ENCODE measurements around the gene TPT1. TPM values are rescaled to one million over a fixed set of nuclear protein-coding genes. Genes with fewer than 3 reads are reported as not detected.
A peak's percentile ranks its signal among the peaks of the same experiment; 100 is the strongest.

Gene TPT1
- total RNA-seq, 1 donor from 2014 or later: 3,472 TPM

- Mint-ChIP-seq H3K9me3 (no peaks in the 10 kb centered on the region), H3K4me1 (ENCODE audit: unreplicated experiment) (peaks cover 54% of the 10 kb centered on the region), H3K36me3 (peaks cover 46% of the 10 kb centered on the region), H3K4me3 (no peak overlapping the region), H3K27ac (peak overlapping the region; percentile 79), H3K27me3 (no peaks in the 10 kb centered on the region)
- no peak for DNase-seq (ENCODE audit: extremely low spot score, unreplicated experiment)
- TF ChIP-seq CTCF (conservative IDR thresholded peaks at IDR 0.05): no peak
Measured at GRCh38 chr13:45333977-45334922, 6.7 kb downstream of the TPT1 start.

GRCh38 chr13:45333251-45333976 lies 7.6 kb downstream of the TPT1 start:
- no peak for TF ChIP-seq CTCF (conservative IDR thresholded peaks at IDR 0.05)
- Mint-ChIP-seq H3K9me3 (no peaks in the 10 kb centered on the region), H3K36me3 (peaks cover 38% of the 10 kb centered on the region), H3K4me1 (ENCODE audit: unreplicated experiment) (peaks cover 45% of the 10 kb centered on the region), H3K27me3 (no peaks in the 10 kb centered on the region), H3K27ac (peak overlapping the region; percentile 79), H3K4me3 (peak overlapping the region; percentile 27)
- no peak for DNase-seq (ENCODE audit: extremely low spot score, unreplicated experiment)

- H3K36me3 Mint-ChIP-seq: peaks cover 35% of the 10 kb centered on the region
- peaks cover 44% of the 10 kb centered on the region for H3K4me1 Mint-ChIP-seq (ENCODE audit: unreplicated experiment)
- no peaks in the 10 kb centered on the region for H3K27me3 Mint-ChIP-seq
- H3K4me3 Mint-ChIP-seq: no peak overlapping the region
- no peak for TF ChIP-seq CTCF (conservative IDR thresholded peaks at IDR 0.05)
- DNase-seq (ENCODE audit: extremely low spot score, unreplicated experiment): no peak
- no peaks in the 10 kb centered on the region for H3K9me3 Mint-ChIP-seq
- H3K27ac Mint-ChIP-seq: peak overlapping the region; percentile 79
Measured at GRCh38 chr13:45332831-45333219, 8.2 kb downstream of the TPT1 start.

GRCh38 chr13:45332036-45332830 lies 8.8 kb downstream of the TPT1 start:
- no peaks in the 10 kb centered on the region for H3K9me3 Mint-ChIP-seq
- H3K27ac Mint-ChIP-seq: peak overlapping the region; percentile 69
- H3K27me3 Mint-ChIP-seq: no peaks in the 10 kb centered on the region
- DNase-seq (ENCODE audit: extremely low spot score, unreplicated experiment): no peak
- H3K36me3 Mint-ChIP-seq: peaks cover 30% of the 10 kb centered on the region
- H3K4me3 Mint-ChIP-seq: no peak overlapping the region
- no peak for TF ChIP-seq CTCF (conservative IDR thresholded peaks at IDR 0.05)
- H3K4me1 Mint-ChIP-seq (ENCODE audit: unreplicated experiment): peaks cover 43% of the 10 kb centered on the region

- Mint-ChIP-seq H3K27me3 (no peaks in the 10 kb centered on the region), H3K27ac (no peak overlapping the region), H3K4me3 (no peak overlapping the region), H3K9me3 (no peaks in the 10 kb centered on the region), H3K36me3 (peaks cover 24% of the 10 kb centered on the region), H3K4me1 (ENCODE audit: unreplicated experiment) (peaks cover 37% of the 10 kb centered on the region)
- TF ChIP-seq CTCF (conservative IDR thresholded peaks at IDR 0.05): no peak
- no peak for DNase-seq (ENCODE audit: extremely low spot score, unreplicated experiment)
Measured at GRCh38 chr13:45331692-45332035, 9.3 kb downstream of the TPT1 start.

All from type B pancreatic cell (in vitro differentiated cells).